H9 (cell line): ENCODE measurements around the gene PARP3. TPM values are rescaled to one million over a fixed set of nuclear protein-coding genes. Genes with fewer than 3 reads are reported as not detected.

Experiments used
- DNase-seq: peaks from one replicate; pipeline ENCODE4 v3.0.0-alpha.2; 2017
- H2AFZ ChIP-seq: one replicate; pipeline ENCODE4 v1.6.1; 2013; ENCODE audit warnings: mild to moderate bottlenecking, low read length, control low read depth, moderate library complexity
- H2AK5ac ChIP-seq: 2 replicates; pipeline ENCODE4 v1.6.1; 2013; ENCODE audit warnings: low read length, control low read depth, mixed read lengths; ENCODE audit not compliant: insufficient read length
- H2BK120ac ChIP-seq: one replicate; pipeline ENCODE4 v1.6.1; 2013; ENCODE audit warnings: low read depth, mild to moderate bottlenecking, low read length, control low read depth, inconsistent platforms; ENCODE audit not compliant: poor library complexity, severe bottlenecking
- H2BK12ac ChIP-seq: 2 replicates; pipeline ENCODE4 v1.6.1; 2013; ENCODE audit warnings: low read length, control low read depth, mixed read lengths, low read depth; ENCODE audit not compliant: insufficient read length
- H2BK15ac ChIP-seq: 2 replicates; pipeline ENCODE4 v1.6.1; 2013; ENCODE audit warnings: low read depth, low read length, control low read depth
- H2BK20ac ChIP-seq: one replicate; pipeline ENCODE4 v1.6.1; 2013; ENCODE audit warnings: low read depth, mild to moderate bottlenecking, low read length, control low read depth, inconsistent platforms; ENCODE audit not compliant: poor library complexity, severe bottlenecking
- H2BK5ac ChIP-seq: 2 replicates; pipeline ENCODE4 v1.6.1; 2013; ENCODE audit warnings: low read length, control low read depth, mixed read lengths; ENCODE audit not compliant: insufficient read length
- H3K14ac ChIP-seq: 2 replicates; pipeline ENCODE4 v1.6.1; 2013; ENCODE audit warnings: low read length, control low read depth; ENCODE audit not compliant: insufficient read depth
- H3K18ac ChIP-seq: 2 replicates; pipeline ENCODE4 v1.6.1; 2013; ENCODE audit warnings: low read depth, mild to moderate bottlenecking, mixed read lengths, low read length, control low read depth; ENCODE audit not compliant: insufficient read length
- H3K23ac ChIP-seq: 2 replicates; pipeline ENCODE4 v1.6.1; 2013; ENCODE audit warnings: low read length, control low read depth, mixed read lengths, low read depth; ENCODE audit not compliant: insufficient read length
- H3K23me2 ChIP-seq: 2 replicates; pipeline ENCODE4 v1.6.1; 2013; ENCODE audit warnings: low read depth, mild to moderate bottlenecking, mixed read lengths, low read length, control low read depth; ENCODE audit not compliant: insufficient read length, poor library complexity, severe bottlenecking
- H3K27ac ChIP-seq: 2 replicates; pipeline ENCODE4 v1.5.1; 2013; ENCODE audit warnings: low read length, control low read depth, mixed read lengths, low read depth; ENCODE audit not compliant: insufficient read length
- H3K27me3 ChIP-seq: 2 replicates; pipeline ENCODE4 v1.6.1; 2013; ENCODE audit warnings: low read length, control low read depth, inconsistent platforms; ENCODE audit not compliant: insufficient read depth
- H3K4ac ChIP-seq: 2 replicates; pipeline ENCODE4 v1.6.1; 2013; ENCODE audit warnings: low read depth, mild to moderate bottlenecking, control low read depth, inconsistent platforms, low read length, moderate library complexity
- H3K4me1 ChIP-seq: 2 replicates; pipeline ENCODE4 v1.6.1; 2013; ENCODE audit warnings: low read length, control low read depth, inconsistent platforms; ENCODE audit not compliant: insufficient read depth
- H3K4me2 ChIP-seq: 2 replicates; pipeline ENCODE4 v1.6.1; 2013; ENCODE audit warnings: low read length, control low read depth, mixed read lengths; ENCODE audit not compliant: insufficient read length, insufficient read depth
- H3K56ac ChIP-seq: 2 replicates; pipeline ENCODE4 v1.6.1; 2013; ENCODE audit warnings: low read depth, mild to moderate bottlenecking, mixed read lengths, low read length, control low read depth; ENCODE audit not compliant: insufficient read length
- H3K79me1 ChIP-seq: 2 replicates; pipeline ENCODE4 v1.6.1; 2013; ENCODE audit warnings: low read depth, mild to moderate bottlenecking, moderate library complexity, low read length, control low read depth, inconsistent platforms; ENCODE audit not compliant: insufficient read depth, poor library complexity, severe bottlenecking
- H3K79me2 ChIP-seq: 2 replicates; pipeline ENCODE4 v1.6.1; 2013; ENCODE audit warnings: low read length, control low read depth, inconsistent platforms; ENCODE audit not compliant: insufficient read depth
- H3K9ac ChIP-seq: 2 replicates; pipeline ENCODE4 v1.6.1; 2013; ENCODE audit warnings: low read length, control low read depth, mixed read lengths; ENCODE audit not compliant: insufficient read length; ENCODE audit errors: extremely low read depth
- H3K9me3 ChIP-seq: one replicate; pipeline ENCODE4 v1.6.1; 2013; ENCODE audit warnings: low read depth, low read length, inconsistent platforms; ENCODE audit not compliant: control insufficient read depth
- H3T11ph ChIP-seq: one replicate; pipeline ENCODE4 v1.6.1; 2013; ENCODE audit warnings: mild to moderate bottlenecking, low read length, control low read depth, inconsistent platforms
- H4K20me1 ChIP-seq: one replicate; pipeline ENCODE4 v1.6.1; 2013; ENCODE audit not compliant: control insufficient read depth, insufficient read length, insufficient read depth
- H4K5ac ChIP-seq: 2 replicates; pipeline ENCODE4 v1.6.1; 2013; ENCODE audit warnings: low read depth, mild to moderate bottlenecking, mixed read lengths, low read length, control low read depth; ENCODE audit not compliant: insufficient read length
- H4K8ac ChIP-seq: replicated peaks from 2 replicates; pipeline ENCODE4 v1.6.1; 2013; ENCODE audit warnings: low read length, control low read depth, mixed read lengths, low read depth; ENCODE audit not compliant: insufficient read length
- H4K91ac ChIP-seq: 2 replicates; pipeline ENCODE4 v1.6.1; 2013; ENCODE audit warnings: low read depth, mild to moderate bottlenecking, moderate library complexity, mixed read lengths, low read length, control low read depth; ENCODE audit not compliant: insufficient read length
- H3K27ac Mint-ChIP-seq, 3 experiments: 2 replicates in 2 of 3; 3 replicates in 1 of 3; pipeline ENCODE4 v1.8.0; 2020 to 2021; ENCODE audit warnings: mixed read lengths in 3 of 3, mild to moderate bottlenecking in 1 of 3, moderate library complexity in 1 of 3
- H3K27me3 Mint-ChIP-seq: 2 replicates; pipeline ENCODE4 v1.8.0; 2021; ENCODE audit warnings: low read depth, mild to moderate bottlenecking, moderate library complexity, mixed read lengths
- H3K36me3 Mint-ChIP-seq, 3 experiments: 2 replicates in 2 of 3; 3 replicates in 1 of 3; pipeline ENCODE4 v1.8.0; 2020 to 2021; ENCODE audit warnings: low read depth in 3 of 3, mixed read lengths in 3 of 3; ENCODE audit not compliant: insufficient read depth in 1 of 3
- H3K4me1 Mint-ChIP-seq, 2 experiments: 2 replicates each; pipeline ENCODE4 v1.8.0; 2020; ENCODE audit warnings: mixed read lengths in 2 of 2
- H3K4me3 Mint-ChIP-seq, 2 experiments: 2 replicates in 1 of 2; 3 replicates in 1 of 2; pipeline ENCODE4 v1.8.0; 2020 to 2021; ENCODE audit warnings: mild to moderate bottlenecking in 2 of 2, mixed read lengths in 2 of 2, moderate library complexity in 1 of 2
- H3K9me3 Mint-ChIP-seq, 2 experiments: 2 replicates in 1 of 2; 3 replicates in 1 of 2; pipeline ENCODE4 v1.8.0; 2020; ENCODE audit warnings: mild to moderate bottlenecking in 2 of 2, mixed read lengths in 2 of 2, moderate library complexity in 1 of 2
- WGBS: extraction: QIAGEN DNeasy Blood & Tissue Kit; methylation state at CpG from one replicate; pipeline ENCODE4 v1.1.7; 2013; ENCODE audit warnings: missing lambda C conversion rate, low lambda C conversion rate, mixed read lengths; ENCODE audit not compliant: insufficient read length; ENCODE audit errors: extremely low coverage; 5-methylcytosine and 5-hydroxymethylcytosine counted together
- total RNA-seq: library from RNA; stranded (reverse); gene quantifications from 2 replicates; pipeline ENCODE4 v1.2.1, GENCODE V29; 2021
- TF ChIP-seq, protein P1 (sequence below): fragments of 200-600 bp; sonication (generic); conservative IDR thresholded peaks from 3 replicates; pipeline ENCODE4 v1.8.0; 2021; ENCODE audit warnings: antibody characterized with exemption, mild to moderate bottlenecking

PARP3 gene
- total RNA-seq, 1 experiment from 2014 or later, result 1.3 TPM

DNA sequence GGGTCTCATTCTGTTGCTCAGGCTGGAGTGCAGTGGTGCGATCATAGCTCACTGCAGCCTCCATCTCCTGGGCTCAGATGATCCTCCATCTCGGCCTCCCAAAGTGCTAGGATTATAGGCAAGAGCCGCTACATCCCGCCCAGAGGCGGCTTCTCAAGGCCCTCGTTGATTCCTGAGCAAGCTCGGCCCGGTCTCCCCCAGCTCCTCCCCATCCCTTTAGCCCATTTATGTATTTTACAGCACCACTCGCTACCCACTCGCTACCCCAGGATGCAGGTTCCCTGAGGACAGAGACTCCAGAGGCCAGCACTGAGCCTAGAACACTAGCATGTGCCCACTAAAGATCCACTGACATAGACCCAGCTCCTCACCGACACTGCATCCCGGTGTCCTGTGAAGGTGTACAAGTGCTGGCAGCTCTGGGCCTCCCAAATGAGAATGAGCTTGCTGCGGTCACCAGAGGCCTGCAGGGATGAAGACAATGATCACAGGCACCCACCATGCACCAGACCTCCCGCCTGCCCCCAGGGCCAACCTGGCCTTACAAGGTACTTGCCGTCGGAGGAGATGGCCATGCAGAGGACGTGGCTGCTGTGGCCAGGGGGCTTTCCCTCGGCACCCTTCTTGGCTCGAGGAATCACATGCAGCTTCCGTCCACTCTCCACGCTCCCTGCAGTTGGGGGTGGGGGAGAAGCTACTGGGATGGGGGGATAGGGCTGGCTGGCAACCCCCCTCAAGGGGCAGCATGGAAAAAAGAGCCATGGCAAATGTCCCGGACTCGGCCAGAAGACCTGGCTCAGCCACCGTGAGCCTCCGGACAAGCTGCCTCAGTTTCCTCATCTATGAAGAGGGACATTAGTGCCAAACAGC is 6.0 kb upstream of the PARP3 start:
- Histone ChIP-seq H3K18ac (no peak overlapping the region), H2BK5ac (no peak overlapping the region), H3K79me1 (peaks cover 12% of the 10 kb centered on the region), H2AFZ (no peak overlapping the region), H2BK120ac (no peak overlapping the region), H3K23ac (no peak overlapping the region), H3K4me2 (no peak overlapping the region), H4K5ac (no peak overlapping the region), H3K27ac (no peak overlapping the region), H3T11ph (no peak overlapping the region), H2BK20ac (no peak overlapping the region), H3K23me2 (peaks cover 4% of the 10 kb centered on the region), H4K91ac (no peak overlapping the region), H2BK15ac (no peak overlapping the region), H2BK12ac (no peak overlapping the region), H3K4me1 (0 out of 2 replicates have a peak, but pooled peaks cover 2% of the 10 kb centered on the region), H4K8ac (no peak overlapping the region), H3K27me3 (no peaks in the 10 kb centered on the region), H4K20me1 (no peaks in the 10 kb centered on the region), H2AK5ac (no peak overlapping the region), H3K79me2 (peaks cover 9% of the 10 kb centered on the region), H3K56ac (no peak overlapping the region), H3K4ac (no peak overlapping the region), H3K14ac (no peak overlapping the region), H3K9ac (no peak overlapping the region), H3K9me3 (no peaks in the 10 kb centered on the region)
- WGBS, result no CpG with 5 or more reads among the region's 25 CpGs
- no peaks in the 10 kb centered on the region; a peak in 1 of 5 replicates for H3K9me3 Mint-ChIP-seq
- peaks cover 11% of the 10 kb centered on the region in 2 experiments for H3K4me1 Mint-ChIP-seq
- TF ChIP-seq, protein P1, sequence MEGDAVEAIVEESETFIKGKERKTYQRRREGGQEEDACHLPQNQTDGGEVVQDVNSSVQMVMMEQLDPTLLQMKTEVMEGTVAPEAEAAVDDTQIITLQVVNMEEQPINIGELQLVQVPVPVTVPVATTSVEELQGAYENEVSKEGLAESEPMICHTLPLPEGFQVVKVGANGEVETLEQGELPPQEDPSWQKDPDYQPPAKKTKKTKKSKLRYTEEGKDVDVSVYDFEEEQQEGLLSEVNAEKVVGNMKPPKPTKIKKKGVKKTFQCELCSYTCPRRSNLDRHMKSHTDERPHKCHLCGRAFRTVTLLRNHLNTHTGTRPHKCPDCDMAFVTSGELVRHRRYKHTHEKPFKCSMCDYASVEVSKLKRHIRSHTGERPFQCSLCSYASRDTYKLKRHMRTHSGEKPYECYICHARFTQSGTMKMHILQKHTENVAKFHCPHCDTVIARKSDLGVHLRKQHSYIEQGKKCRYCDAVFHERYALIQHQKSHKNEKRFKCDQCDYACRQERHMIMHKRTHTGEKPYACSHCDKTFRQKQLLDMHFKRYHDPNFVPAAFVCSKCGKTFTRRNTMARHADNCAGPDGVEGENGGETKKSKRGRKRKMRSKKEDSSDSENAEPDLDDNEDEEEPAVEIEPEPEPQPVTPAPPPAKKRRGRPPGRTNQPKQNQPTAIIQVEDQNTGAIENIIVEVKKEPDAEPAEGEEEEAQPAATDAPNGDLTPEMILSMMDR, result no peak
- no peak for DNase-seq
- H3K27me3 Mint-ChIP-seq, result no peaks in the 10 kb centered on the region; the same call in 1 of the 2 replicates
- H3K27ac Mint-ChIP-seq, result no peak overlapping the region
- no peak overlapping the region for H3K4me3 Mint-ChIP-seq
- peaks cover 58 to 88% (median 77%) of the 10 kb centered on the region in 3 experiments; a peak in 6 of 7 replicates for H3K36me3 Mint-ChIP-seq
